Measurements from ENCODE around the gene DSC2.
"Not testable (repeated sequence)": the region's sequence is repeated elsewhere in the genome, so short reads cannot be mapped to it uniquely, and the experiment has no call there.

DSC2 gene

GRCh38 chr18:31102025-31102684 lies at the start of gene DSC2:
DSC2 (minus strand) TSS chr18:31102421; CDS start chr18:31101971, 450 bp downstream.
- in situ Hi-C loops (cut with MboI; ENCODE audit: low sequenced_read_pairs) = no loop called here

- in situ Hi-C loops (cut with MboI; ENCODE audit: low sequenced_read_pairs) = no loop called here
These were observed 47.1 kb upstream of the DSC2 start for GRCh38 chr18:31149351-31149750.

GRCh38 chr18:31148600-31148999 lies 46.4 kb upstream of the DSC2 start:
- in situ Hi-C loops (cut with MboI; ENCODE audit: low sequenced_read_pairs) = no loop called here

- in situ Hi-C loops (cut with MboI; ENCODE audit: low sequenced_read_pairs) = no loop called here
These were observed 44.6 kb upstream of the DSC2 start for GRCh38 chr18:31146809-31147208.

- in situ Hi-C loops (cut with MboI; ENCODE audit: low sequenced_read_pairs) = no loop called here
These were observed 40.8 kb upstream of the DSC2 start for GRCh38 chr18:31143025-31143424.

GRCh38 chr18:31138709-31139108 lies 36.5 kb upstream of the DSC2 start:
- in situ Hi-C loops (cut with MboI; ENCODE audit: low sequenced_read_pairs) = no loop called here

- in situ Hi-C loops (cut with MboI; ENCODE audit: low sequenced_read_pairs) = no loop called here
These were observed 32.8 kb upstream of the DSC2 start for GRCh38 chr18:31134988-31135529.

- in situ Hi-C loops (cut with MboI; ENCODE audit: low sequenced_read_pairs) = no loop called here
These were observed 27.3 kb upstream of the DSC2 start for GRCh38 chr18:31129398-31130115.

- in situ Hi-C loops (cut with MboI; ENCODE audit: low sequenced_read_pairs) = no loop called here
These were observed 23.7 kb upstream of the DSC2 start for GRCh38 chr18:31125878-31126277.

GRCh38 chr18:31123125-31123524 lies 20.9 kb upstream of the DSC2 start:
- in situ Hi-C loops (cut with MboI; ENCODE audit: low sequenced_read_pairs) = not testable (repeated sequence)

- in situ Hi-C loops (cut with MboI; ENCODE audit: low sequenced_read_pairs) = no loop called here
These were observed 18.4 kb upstream of the DSC2 start for GRCh38 chr18:31120594-31120993.

GRCh38 chr18:31116853-31117595 lies 14.8 kb upstream of the DSC2 start:
- in situ Hi-C loops (cut with MboI; ENCODE audit: low sequenced_read_pairs) = no loop called here

GRCh38 chr18:31112804-31113203 lies 10.6 kb upstream of the DSC2 start:
- in situ Hi-C loops (cut with MboI; ENCODE audit: low sequenced_read_pairs) = no loop called here

- in situ Hi-C loops (cut with MboI; ENCODE audit: low sequenced_read_pairs) = no loop called here
These were observed 3.5 kb upstream of the DSC2 start for GRCh38 chr18:31105733-31106132.

- in situ Hi-C loops (cut with MboI; ENCODE audit: low sequenced_read_pairs) = no loop called here
These were observed 2.2 kb upstream of the DSC2 start for GRCh38 chr18:31104444-31104843.

GRCh38 chr18:31103423-31103822 lies 1.2 kb upstream of the DSC2 start:
- in situ Hi-C loops (cut with MboI; ENCODE audit: low sequenced_read_pairs) = no loop called here

- in situ Hi-C loops (cut with MboI; ENCODE audit: low sequenced_read_pairs) = no loop called here
These were observed 720 bp upstream of the DSC2 start for GRCh38 chr18:31102941-31103340.

GRCh38 chr18:31101183-31102024 lies 817 bp downstream of the DSC2 start:
- in situ Hi-C loops (cut with MboI; ENCODE audit: low sequenced_read_pairs) = no loop called here

GRCh38 chr18:31100436-31101182 lies 1.6 kb downstream of the DSC2 start:
- in situ Hi-C loops (cut with MboI; ENCODE audit: low sequenced_read_pairs) = no loop called here

All from HL-60/S4 (cell line).